ENCODE data around the gene ATP13A4.

Gene ATP13A4

DNA sequence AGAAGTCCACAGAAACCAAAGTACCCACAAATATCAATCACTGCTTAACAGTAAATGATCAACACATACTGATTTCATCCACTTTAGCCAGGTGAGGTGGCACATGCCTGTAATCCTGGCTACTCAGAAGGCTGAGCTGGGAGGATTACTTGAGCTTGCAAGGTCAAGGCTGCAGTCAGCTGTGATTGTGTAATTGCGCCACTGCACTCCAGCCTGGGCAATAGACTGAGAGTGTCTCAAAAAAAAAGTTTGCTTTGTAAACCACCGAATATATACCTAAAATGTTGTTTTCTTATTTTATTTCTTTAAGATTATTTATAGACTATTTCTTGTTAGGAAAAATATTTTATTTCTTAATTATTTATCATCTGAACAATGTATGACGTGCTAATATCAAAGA lies 8.7 kb upstream of the ATP13A4 start:
- TF ChIP-seq, protein P1, sequence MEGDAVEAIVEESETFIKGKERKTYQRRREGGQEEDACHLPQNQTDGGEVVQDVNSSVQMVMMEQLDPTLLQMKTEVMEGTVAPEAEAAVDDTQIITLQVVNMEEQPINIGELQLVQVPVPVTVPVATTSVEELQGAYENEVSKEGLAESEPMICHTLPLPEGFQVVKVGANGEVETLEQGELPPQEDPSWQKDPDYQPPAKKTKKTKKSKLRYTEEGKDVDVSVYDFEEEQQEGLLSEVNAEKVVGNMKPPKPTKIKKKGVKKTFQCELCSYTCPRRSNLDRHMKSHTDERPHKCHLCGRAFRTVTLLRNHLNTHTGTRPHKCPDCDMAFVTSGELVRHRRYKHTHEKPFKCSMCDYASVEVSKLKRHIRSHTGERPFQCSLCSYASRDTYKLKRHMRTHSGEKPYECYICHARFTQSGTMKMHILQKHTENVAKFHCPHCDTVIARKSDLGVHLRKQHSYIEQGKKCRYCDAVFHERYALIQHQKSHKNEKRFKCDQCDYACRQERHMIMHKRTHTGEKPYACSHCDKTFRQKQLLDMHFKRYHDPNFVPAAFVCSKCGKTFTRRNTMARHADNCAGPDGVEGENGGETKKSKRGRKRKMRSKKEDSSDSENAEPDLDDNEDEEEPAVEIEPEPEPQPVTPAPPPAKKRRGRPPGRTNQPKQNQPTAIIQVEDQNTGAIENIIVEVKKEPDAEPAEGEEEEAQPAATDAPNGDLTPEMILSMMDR (conservative IDR thresholded peaks at IDR 0.05; ENCODE audit: low read depth), result no peak
- ChIA-PET CTCF (interaction anchor here (0.6 kb wide), 1 partner anchor 9 kb away, joined by 3 read pairs; no protein-coding TSS in a partner anchor), POLR2A (ENCODE audit: low non-redundant PET) (no interaction called here)
- no peak for DNase-seq (ENCODE audit: low spot score)
- no peak overlapping the region for H3K27ac ChIP-seq

DNA sequence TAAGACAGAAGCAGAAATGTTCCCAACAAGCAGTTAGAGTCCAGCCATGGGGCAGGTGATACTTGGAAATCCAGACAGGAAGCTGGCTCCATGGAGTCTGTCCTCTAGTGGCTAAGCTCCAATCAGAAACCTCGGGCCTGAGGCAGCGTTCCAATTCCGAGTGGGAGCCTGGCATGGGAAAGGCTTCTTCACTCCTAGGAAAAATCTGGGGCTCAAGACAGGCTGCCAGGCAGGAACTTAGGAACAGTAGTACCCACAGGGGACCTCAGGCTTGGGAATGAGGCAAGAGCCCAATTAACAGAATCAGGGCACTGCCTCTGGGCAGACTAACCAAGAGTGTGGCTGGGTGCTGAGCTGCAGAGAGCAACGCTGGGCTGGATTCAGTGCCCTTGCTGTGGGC lies 6.2 kb upstream of the ATP13A4 start:
- TF ChIP-seq, protein P1 (conservative IDR thresholded peaks at IDR 0.05; ENCODE audit: low read depth), result no peak
- ChIA-PET POLR2A (ENCODE audit: low non-redundant PET) (interaction anchor here (0.5 kb wide), 1 partner anchor 113 kb away, joined by 3 read pairs; no protein-coding TSS in a partner anchor), CTCF (no interaction called here)
- no peak for DNase-seq (ENCODE audit: low spot score)
- H3K27ac ChIP-seq, result no peak overlapping the region

DNA sequence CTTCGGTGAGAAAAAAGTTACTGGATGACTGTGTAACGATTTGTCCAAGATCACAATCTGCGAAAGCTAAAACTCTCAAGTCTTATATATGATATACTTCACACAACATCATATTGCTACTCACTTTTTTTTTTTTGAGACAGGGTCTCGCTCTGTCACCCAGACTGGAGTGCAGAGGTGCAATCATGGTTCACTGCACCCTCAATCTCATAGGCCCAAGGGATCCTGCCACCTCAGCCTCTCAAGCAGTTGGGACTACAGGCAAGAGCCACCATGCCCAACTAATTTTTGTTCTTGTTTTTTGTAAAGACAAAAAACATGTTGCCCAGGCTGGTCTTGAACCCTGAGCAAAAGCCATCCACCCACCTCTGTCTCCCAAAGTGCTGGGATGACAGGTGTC lies 5.4 kb upstream of the ATP13A4 start:
- no peak for DNase-seq (ENCODE audit: low spot score)
- TF ChIP-seq, protein P1 (conservative IDR thresholded peaks at IDR 0.05; ENCODE audit: low read depth), result no peak
- CTCF ChIA-PET, result no interaction called here
- H3K27ac ChIP-seq, result no peak overlapping the region
- POLR2A ChIA-PET (ENCODE audit: low non-redundant PET), result no interaction called here

DNA sequence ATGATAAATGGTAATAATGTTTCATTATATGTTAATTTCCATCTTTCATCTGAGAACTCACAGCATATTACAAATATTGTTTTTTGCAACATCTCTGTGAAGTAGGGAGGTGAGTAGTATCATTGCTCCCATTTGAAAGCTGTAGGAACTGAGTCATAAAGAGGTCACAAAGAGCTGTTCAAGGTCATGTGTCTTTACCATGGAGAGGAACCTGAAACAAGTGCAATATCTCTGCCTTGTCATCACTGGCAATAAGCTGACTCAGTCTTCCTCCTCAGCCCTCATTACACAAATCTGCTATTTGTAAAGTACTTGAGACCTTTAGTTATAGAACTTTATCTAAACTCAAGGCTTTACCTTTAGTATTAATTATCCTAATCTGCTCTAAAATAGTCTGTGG lies 4.4 kb upstream of the ATP13A4 start:
- DNase-seq (ENCODE audit: low spot score), result no peak
- H3K27ac ChIP-seq, result no peak overlapping the region
- CTCF ChIA-PET, result no interaction called here
- POLR2A ChIA-PET (ENCODE audit: low non-redundant PET), result no interaction called here
- TF ChIP-seq, protein P1 (conservative IDR thresholded peaks at IDR 0.05; ENCODE audit: low read depth), result no peak

DNA sequence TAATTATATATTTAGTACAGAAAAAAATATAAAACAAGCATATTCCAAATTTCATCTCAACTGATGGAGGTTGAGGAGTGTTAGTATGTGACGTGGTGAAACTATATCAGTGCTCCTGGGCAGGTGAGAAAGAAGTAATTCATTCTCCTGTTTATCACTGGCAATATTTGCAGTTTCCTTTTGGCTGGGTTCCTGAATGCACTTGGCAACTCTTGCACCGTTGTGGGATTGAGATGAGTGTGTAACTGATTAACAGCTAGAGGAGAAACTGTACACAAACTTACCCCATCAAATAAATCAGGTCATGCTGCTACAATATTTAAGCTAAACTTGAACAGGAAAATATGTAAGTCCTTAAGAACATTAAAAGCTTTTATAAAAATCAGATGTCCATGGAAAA lies 2.1 kb upstream of the ATP13A4 start:
- no peak for DNase-seq (ENCODE audit: low spot score)
- no peak overlapping the region for H3K27ac ChIP-seq
- CTCF ChIA-PET, result no interaction called here
- TF ChIP-seq, protein P1 (conservative IDR thresholded peaks at IDR 0.05; ENCODE audit: low read depth), result no peak
- POLR2A ChIA-PET (ENCODE audit: low non-redundant PET), result no interaction called here

DNA sequence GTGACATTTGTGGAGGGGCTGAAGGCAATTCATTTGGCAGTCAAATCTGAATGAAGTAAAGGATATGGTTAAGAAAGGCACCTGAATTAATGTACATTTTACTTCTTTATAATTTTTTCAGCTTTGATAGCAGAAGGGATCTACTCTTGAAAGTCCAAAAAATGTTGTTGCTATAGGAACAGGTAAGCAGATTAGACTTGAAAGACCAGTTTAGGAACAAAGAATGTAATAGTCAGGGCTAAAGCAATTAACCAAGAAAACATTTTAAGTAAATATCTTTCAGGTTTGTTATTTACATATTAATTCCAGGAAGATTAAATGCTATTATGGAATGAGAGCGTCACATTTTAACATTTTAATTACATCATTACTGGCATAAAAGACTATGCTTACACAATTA lies 1.1 kb downstream of the ATP13A4 start:
- TF ChIP-seq, protein P1 (conservative IDR thresholded peaks at IDR 0.05; ENCODE audit: low read depth), result no peak
- ChIA-PET POLR2A (ENCODE audit: low non-redundant PET) (no interaction called here), CTCF (no interaction called here)
- DNase-seq (ENCODE audit: low spot score), result no peak
- no peak overlapping the region for H3K27ac ChIP-seq

DNA sequence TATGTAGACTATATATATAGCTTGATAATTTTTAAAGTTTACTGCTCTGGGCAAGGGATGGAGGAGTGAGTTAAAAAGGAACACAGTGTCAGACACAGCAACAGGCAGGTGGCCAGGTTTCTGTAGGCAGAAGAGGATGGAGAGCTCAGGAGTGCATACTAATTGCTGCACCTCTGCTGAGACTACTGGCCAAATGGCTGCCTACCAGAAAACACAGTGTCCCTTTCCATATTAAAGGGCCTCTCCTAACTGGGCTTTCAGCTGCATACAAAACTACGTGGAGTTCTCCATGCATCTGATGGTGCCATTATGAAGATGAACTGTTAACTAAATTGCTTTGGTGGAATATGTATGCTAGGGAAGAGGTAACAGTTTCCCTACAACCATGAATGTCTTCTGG lies 1.8 kb downstream of the ATP13A4 start:
- H3K27ac ChIP-seq, result no peak overlapping the region
- CTCF ChIA-PET, result interaction anchor here (1.1 kb wide), 1 partner anchor 14 kb away, joined by 3 read pairs; no protein-coding TSS in a partner anchor
- POLR2A ChIA-PET (ENCODE audit: low non-redundant PET), result no interaction called here
- DNase-seq (ENCODE audit: low spot score), result no peak
- TF ChIP-seq, protein P1 (conservative IDR thresholded peaks at IDR 0.05; ENCODE audit: low read depth), result no peak
